Caco-2 (cell line): ENCODE data around the gene UBE2U. TPM values are rescaled to one million over a fixed set of nuclear protein-coding genes. Genes with fewer than 3 reads are reported as not detected.

Experiments
- Bru-seq: library from RNA; stranded (reverse); fragments of 400-500 nt; gene quantifications from one replicate; lab custom pipeline; 2021; lab: Mats Ljungman, UMichigan
- BruChase-seq, 2 experiments: library from RNA; stranded (reverse); fragments of 400-500 nt; gene quantifications; one replicate each; lab custom pipeline; 2021; lab: Mats Ljungman, UMichigan
- BruUV-seq: library from RNA; stranded (reverse); fragments of 400-500 nt; replicated peaks from 2 replicates; lab custom pipeline; 2021; lab: Mats Ljungman, UMichigan
- CTCF ChIA-PET: fragments of 300-600 bp; sonication (Branson Sonifier 250); formaldehyde crosslinking; loops from one replicate; lab custom pipeline; 2022; ENCODE audit warnings: antibody characterized with exemption; lab: Charles Lee
- POLR2A ChIA-PET: fragments of 300-600 bp; sonication (Branson Sonifier 250); formaldehyde crosslinking; loops from one replicate; lab custom pipeline; 2022; ENCODE audit warnings: antibody characterized with exemption; lab: Charles Lee
- DNase-seq, 2 experiments: peaks; one replicate each; pipeline versions ENCODE4 v3.0.0 to v3.0.0-alpha.2; 2020 to 2022
- H3K27me3 ChIP-seq: replicated peaks from 2 replicates; pipeline ENCODE4 v1.6.0; 2011; ENCODE audit warnings: low read length; ENCODE audit not compliant: control insufficient read depth, insufficient read depth
- H3K36me3 ChIP-seq: 2 replicates; pipeline ENCODE4 v1.5.1; 2011; ENCODE audit warnings: low read length; ENCODE audit not compliant: control insufficient read depth, insufficient read depth
- H3K4me1 ChIP-seq: fragments of 250-450 bp; sonication (Bioruptor Pico); 2 replicates; pipeline ENCODE4 v1.5.1; 2020; ENCODE audit warnings: mild to moderate bottlenecking
- H3K4me3 ChIP-seq: 2 replicates; pipeline ENCODE4 v1.5.1; 2011; ENCODE audit warnings: low read depth, mild to moderate bottlenecking, control low read depth, low read length
- H3K9me3 ChIP-seq: fragments of 250-450 bp; sonication (Bioruptor Pico); 2 replicates; pipeline ENCODE4 v1.5.1; 2020; ENCODE audit warnings: mild to moderate bottlenecking, moderate library complexity
- H3K27ac Mint-ChIP-seq: one replicate; pipeline ENCODE4 v1.8.0; 2022; ENCODE audit warnings: mixed read lengths; ENCODE audit not compliant: unreplicated experiment
- H3K27me3 Mint-ChIP-seq: one replicate; pipeline ENCODE4 v1.8.0; 2022; ENCODE audit warnings: mixed read lengths; ENCODE audit not compliant: insufficient read depth, unreplicated experiment
- H3K36me3 Mint-ChIP-seq: one replicate; pipeline ENCODE4 v1.8.0; 2022; ENCODE audit warnings: mild to moderate bottlenecking, mixed read lengths; ENCODE audit not compliant: insufficient read depth, unreplicated experiment
- H3K4me1 Mint-ChIP-seq: one replicate; pipeline ENCODE4 v1.8.0; 2022; ENCODE audit warnings: low read depth, mixed read lengths; ENCODE audit not compliant: unreplicated experiment
- H3K4me3 Mint-ChIP-seq: one replicate; pipeline ENCODE4 v1.8.0; 2022; ENCODE audit warnings: mild to moderate bottlenecking, moderate library complexity, mixed read lengths; ENCODE audit not compliant: unreplicated experiment
- H3K9me3 Mint-ChIP-seq: one replicate; pipeline ENCODE4 v1.8.0; 2022; ENCODE audit warnings: mixed read lengths; ENCODE audit not compliant: unreplicated experiment
- CTCF ChIP-seq, 2 experiments: fragments of 200-600 bp in 1 of 2; IDR thresholded peaks; 1 replicate in 1 of 2; 2 replicates in 1 of 2; pipeline versions ENCODE4 v1.5.1 to v1.8.0; 2011 to 2022; ENCODE audit warnings: antibody characterized with exemption in 1 of 2, control low read depth in 1 of 2, inconsistent platforms in 1 of 2, low read depth in 1 of 2, low read length in 1 of 2, mild to moderate bottlenecking in 1 of 2, moderate library complexity in 1 of 2; ENCODE audit not compliant: insufficient read depth in 1 of 2, severe bottlenecking in 1 of 2, unreplicated experiment in 1 of 2
- intact Hi-C: fragments of 100-400 bp; cut with micrococcal nuclease; formaldehyde crosslinking; loops from one replicate; pipeline ENCODE4 v1.10.0; 2022; ENCODE audit not compliant: unreplicated experiment
- long read RNA-seq: library from polyadenylated mRNA; stranded (forward); transcript quantifications from one replicate; pipeline ENCODE4 v2.0.0, GENCODE V29; 2022
- total RNA-seq: library from RNA; stranded (reverse); gene quantifications from 2 replicates; pipeline ENCODE4 v1.2.3, GENCODE V29; 2022

Gene UBE2U
- total RNA-seq (not detected in 2 replicates), Bru-seq, nascent RNA (percentile 15 among the genes with signal in this experiment), BruChase-seq, experiment 1, labeled RNA remaining after a 2-hour chase (percentile 16 among the genes with signal in this experiment), BruChase-seq, experiment 2, labeled RNA remaining after a 6-hour chase (percentile 18 among the genes with signal in this experiment)
- long read RNA-seq = 0 reads

- Histone ChIP-seq H3K9me3 (no peaks in the 10 kb centered on the region), H3K36me3 (no peaks in the 10 kb centered on the region), H3K4me3 (no peak within 1 kb of the TSS), H3K4me1 (no peaks in the 10 kb centered on the region), H3K27me3 (no peaks in the 10 kb centered on the region)
- H3K36me3 Mint-ChIP-seq = peaks cover 4% of the 10 kb centered on the region
- no peak for TF ChIP-seq CTCF (IDR thresholded peaks at IDR 0.05; ENCODE audit: insufficient read depth in 1 of 2, low read depth in 1 of 2, low read length in 1 of 2, severe bottlenecking in 1 of 2, unreplicated experiment in 1 of 2)
- H3K27ac Mint-ChIP-seq = no peak within 1 kb of the TSS
- intact Hi-C loops = no loop called here
- ChIA-PET POLR2A (no interaction called here), CTCF (no interaction called here)
- no peak for DNase-seq
- BruUV-seq = no TSS peak
- peaks cover 5% of the 10 kb centered on the region for H3K27me3 Mint-ChIP-seq
- H3K4me3 Mint-ChIP-seq = no peak within 1 kb of the TSS
- H3K9me3 Mint-ChIP-seq = peaks cover 8% of the 10 kb centered on the region
- H3K4me1 Mint-ChIP-seq = no peaks in the 10 kb centered on the region
Measured at GRCh38 chr1:64203420-64203819, at the start of gene UBE2U. Gene UBE2U, plus strand, starts transcription at chr1:64203623. Its CDS starts 428 bp downstream, at chr1:64204051.

GRCh38 chr1:64155278-64155677 lies 48.1 kb upstream of the UBE2U start:
- Mint-ChIP-seq H3K27ac (no peak overlapping the region), H3K36me3 (no peaks in the 10 kb centered on the region), H3K4me3 (no peak overlapping the region), H3K4me1 (no peaks in the 10 kb centered on the region), H3K27me3 (no peaks in the 10 kb centered on the region), H3K9me3 (no peaks in the 10 kb centered on the region)
- DNase-seq = no peak
- H3K9me3 ChIP-seq = no peaks in the 10 kb centered on the region
- ChIA-PET POLR2A (no interaction called here), CTCF (interaction anchor here (0.6 kb wide), 1 partner anchor 23 kb away, joined by 5 read pairs; no protein-coding TSS in a partner anchor)
- no peaks in the 10 kb centered on the region for H3K27me3 ChIP-seq
- H3K4me1 ChIP-seq = no peaks in the 10 kb centered on the region
- H3K4me3 ChIP-seq = no peak overlapping the region
- BruUV-seq = no TSS peak
- TF ChIP-seq CTCF (IDR thresholded peaks at IDR 0.05; ENCODE audit: insufficient read depth in 1 of 2, low read depth in 1 of 2, low read length in 1 of 2, severe bottlenecking in 1 of 2, unreplicated experiment in 1 of 2) = no peak
- intact Hi-C loops = no loop called here
- no peaks in the 10 kb centered on the region for H3K36me3 ChIP-seq

- Histone ChIP-seq H3K4me3 (no peak overlapping the region), H3K9me3 (no peaks in the 10 kb centered on the region), H3K36me3 (no peaks in the 10 kb centered on the region), H3K27me3 (no peaks in the 10 kb centered on the region), H3K4me1 (no peaks in the 10 kb centered on the region)
- Mint-ChIP-seq H3K27me3 (no peaks in the 10 kb centered on the region), H3K4me1 (peaks cover 7% of the 10 kb centered on the region), H3K27ac (no peak overlapping the region), H3K4me3 (no peak overlapping the region), H3K9me3 (no peaks in the 10 kb centered on the region), H3K36me3 (peaks cover 15% of the 10 kb centered on the region)
- no peak for DNase-seq
- no peak for TF ChIP-seq CTCF (IDR thresholded peaks at IDR 0.05; ENCODE audit: insufficient read depth in 1 of 2, low read depth in 1 of 2, low read length in 1 of 2, severe bottlenecking in 1 of 2, unreplicated experiment in 1 of 2)
- intact Hi-C loops = loop anchor here (5.0 kb wide), 1 partner anchor 81 kb away; no protein-coding TSS in a partner anchor
- CTCF ChIA-PET = no interaction called here
- no TSS peak for BruUV-seq
- POLR2A ChIA-PET = no interaction called here
Measured at GRCh38 chr1:64161357-64161941, 42.0 kb upstream of the UBE2U start.
